BJ (cell line): Measurements from ENCODE around the gene COPZ2. TPM values are rescaled to one million over a fixed set of nuclear protein-coding genes. Genes with fewer than 3 reads are reported as not detected.
"Not testable (repeated sequence)": the region's sequence is repeated elsewhere in the genome, so short reads cannot be mapped to it uniquely, and the experiment has no call there.

Experiments used
- CTCF ChIA-PET: fragments of 350-600 bp; formaldehyde crosslinking; extraction: SDS; loops from one replicate; lab custom pipeline; 2021; ENCODE audit warnings: antibody characterized with exemption, inconsistent platforms; lab: Yijun Ruan, JAX
- POLR2A ChIA-PET: fragments of 300-600 bp; sonication (Branson Sonifier 250); formaldehyde crosslinking; extraction: SDS; loops from one replicate; lab custom pipeline; 2021; ENCODE audit warnings: antibody characterized with exemption; lab: Charles Lee
- DNase-seq: peaks from one replicate; pipeline ENCODE4 v3.0.0-alpha.2; 2011; ENCODE audit warnings: low read depth
- H3K27me3 ChIP-seq: 2 replicates; pipeline ENCODE4 v1.6.0; 2011; ENCODE audit warnings: low read length; ENCODE audit not compliant: control insufficient read depth, insufficient read depth
- H3K36me3 ChIP-seq: 2 replicates; pipeline ENCODE4 v1.5.1; 2011; ENCODE audit warnings: low read length; ENCODE audit not compliant: control insufficient read depth, insufficient read depth
- H3K4me3 ChIP-seq: 2 replicates; pipeline ENCODE4 v1.5.1; 2011; ENCODE audit warnings: low read depth, mild to moderate bottlenecking, control low read depth, low read length
- CTCF ChIP-seq: IDR thresholded peaks from 2 replicates; pipeline ENCODE4 v1.5.1; 2011; ENCODE audit warnings: low read depth, mild to moderate bottlenecking, control low read depth, inconsistent platforms, low read length, moderate library complexity; ENCODE audit not compliant: insufficient read depth
- polyA plus RNA-seq: library from polyadenylated mRNA; depleted of rRNA; stranded (reverse); fragments of >200 nt; gene quantifications from 2 replicates; pipeline ENCODE4 v1.2.3, GENCODE V29; 2011

The COPZ2 gene
- polyA plus RNA-seq, 1 experiment = 132 TPM

- no peak overlapping the region for H3K4me3 ChIP-seq
- ChIA-PET POLR2A (interaction anchor here (0.5 to 0.6 kb wide), 2 partner anchors 61 to 120 kb away, joined by 3 to 11 read pairs; no protein-coding TSS in a partner anchor), CTCF (interaction anchor here (0.7 to 4.2 kb wide), 8 partner anchors 8 to 160 kb away, joined by 3 to 27 read pairs (median 8); no protein-coding TSS in a partner anchor)
- H3K36me3 ChIP-seq = no peaks in the 10 kb centered on the region
- peak; percentile 28 for DNase-seq
- H3K27me3 ChIP-seq = no peaks in the 10 kb centered on the region
- no peak for TF ChIP-seq CTCF
Measured at GRCh38 chr17:48002266-48002915, 35.2 kb downstream of the COPZ2 start.

- CTCF ChIA-PET = interaction anchor here (0.5 to 4.2 kb wide), 6 partner anchors 12 to 159 kb away, joined by 3 to 27 read pairs (median 8); no protein-coding TSS in a partner anchor
- H3K36me3 ChIP-seq, DNase-seq, H3K4me3 ChIP-seq, H3K27me3 ChIP-seq, POLR2A ChIA-PET: not testable (repeated sequence)
Measured at GRCh38 chr17:48001657-48002056, 35.9 kb downstream of the COPZ2 start.

GRCh38 chr17:48001197-48001596 is 36.4 kb downstream of the COPZ2 start:
- CTCF ChIA-PET = interaction anchor here (0.5 to 4.2 kb wide), 5 partner anchors 10 to 113 kb away, joined by 3 to 27 read pairs (median 4); no protein-coding TSS in a partner anchor
- no peak for DNase-seq
- Histone ChIP-seq H3K27me3 (no peaks in the 10 kb centered on the region), H3K36me3 (no peaks in the 10 kb centered on the region), H3K4me3 (no peak overlapping the region)
- POLR2A ChIA-PET = no interaction called here
- no peak for TF ChIP-seq CTCF

GRCh38 chr17:47999582-47999981 is 38.0 kb downstream of the COPZ2 start:
- POLR2A ChIA-PET = no interaction called here
- CTCF ChIA-PET = interaction anchor here (0.7 to 3.0 kb wide), 6 partner anchors 10 to 53 kb away, joined by 3 to 11 read pairs (median 4); no protein-coding TSS in a partner anchor
- no peak overlapping the region for H3K4me3 ChIP-seq

GRCh38 chr17:47998044-47998443 is 39.6 kb downstream of the COPZ2 start:
- H3K27me3 ChIP-seq = 0 out of 2 replicates have a peak, but pooled peaks cover 1% of the 10 kb centered on the region
- DNase-seq = no peak
- H3K36me3 ChIP-seq = no peaks in the 10 kb centered on the region
- ChIA-PET CTCF (interaction anchor here (0.8 kb wide), 1 partner anchor 14 kb away, joined by 3 read pairs; no protein-coding TSS in a partner anchor), POLR2A (no interaction called here)
- no peak overlapping the region for H3K4me3 ChIP-seq
- no peak for TF ChIP-seq CTCF

More at GRCh38 chr17:47999582-47999981, 38.0 kb downstream of the COPZ2 start:
- DNase-seq = peak; percentile 3
- no peaks in the 10 kb centered on the region for H3K36me3 ChIP-seq
- 0 out of 2 replicates have a peak, but pooled peaks cover 1% of the 10 kb centered on the region for H3K27me3 ChIP-seq
- TF ChIP-seq CTCF = no peak
